Lower leg skin (tissue), 3 donors: ENCODE measurements around the gene CBX4.

Source experiments
- CTCF ChIP-seq, 3 donors: fragments of 450-650 bp; IDR thresholded peaks; one replicate each; pipeline ENCODE4 v1.5.1; 2016; ENCODE audit warnings: antibody characterized with exemption in 3 of 3, mild to moderate bottlenecking in 3 of 3, moderate library complexity in 2 of 3
- POLR2A ChIP-seq, 2 donors: fragments of 450-650 bp; IDR thresholded peaks; one replicate each; pipeline ENCODE4 v1.6.1; 2016 to 2017; ENCODE audit warnings: antibody characterized with exemption in 2 of 2, mild to moderate bottlenecking in 1 of 2, moderate library complexity in 1 of 2

GRCh38 chr17:79824234-79824633, 15.0 kb downstream of the CBX4 start:
- TF ChIP-seq CTCF (IDR thresholded peaks at IDR 0.05): no peak
- no peak for TF ChIP-seq POLR2A (IDR thresholded peaks at IDR 0.05)
